Tibial nerve (tissue), 4 donors: ENCODE results near the gene ACTR5. TPM values are rescaled to one million over a fixed set of nuclear protein-coding genes. Genes with fewer than 3 reads are reported as not detected.

ENCODE experiments used
- DNase-seq, 2 donors: peaks; one replicate each; pipeline ENCODE4 v3.0.0-alpha.2; 2019; ENCODE audit warnings: low spot score in 2 of 2
- H3K27ac ChIP-seq, 4 donors: fragments of 200-600 bp; sonication (generic) in 3 of 4; one replicate each; pipeline ENCODE4 v1.5.1; 2017 to 2019; ENCODE audit warnings: mild to moderate bottlenecking in 1 of 4
- H3K27me3 ChIP-seq, 2 donors: fragments of 200-600 bp; sonication (generic) in 1 of 2; one replicate each; pipeline versions ENCODE4 v1.5.1 to v1.6.0; 2017 to 2019
- H3K36me3 ChIP-seq, 3 donors: fragments of 200-600 bp; sonication (generic); one replicate each; pipeline ENCODE4 v1.5.1; 2018 to 2019
- H3K4me1 ChIP-seq, 4 donors: fragments of 200-600 bp; sonication (generic) in 3 of 4; one replicate each; pipeline ENCODE4 v1.5.1; 2017 to 2019
- H3K4me3 ChIP-seq, 4 donors: fragments of 200-600 bp; sonication (generic) in 3 of 4; one replicate each; pipeline ENCODE4 v1.5.1; 2017 to 2019; ENCODE audit warnings: mild to moderate bottlenecking in 1 of 4, moderate library complexity in 1 of 4
- H3K9me3 ChIP-seq, 4 donors: fragments of 200-600 bp; sonication (generic) in 3 of 4; one replicate each; pipeline ENCODE4 v1.5.1; 2017 to 2019
- CTCF ChIP-seq, 5 experiments: fragments of 200-600 bp in 3 of 5; fragments of 450-650 bp in 2 of 5; sonication (generic) in 3 of 5; IDR thresholded peaks; one replicate each; pipeline ENCODE4 v1.5.1; 2016 to 2019; ENCODE audit warnings: antibody characterized with exemption in 5 of 5, mild to moderate bottlenecking in 3 of 5, moderate library complexity in 2 of 5
- EP300 ChIP-seq, 2 donors: sonication (generic); formaldehyde crosslinking; IDR thresholded peaks; one replicate each; pipeline ENCODE4 v1.6.1; 2017; ENCODE audit warnings: antibody characterized with exemption in 2 of 2, mild to moderate bottlenecking in 1 of 2
- POLR2A ChIP-seq, 2 donors: fragments of 450-650 bp; IDR thresholded peaks; one replicate each; pipeline ENCODE4 v1.6.1; 2017; ENCODE audit warnings: antibody characterized with exemption in 2 of 2, mild to moderate bottlenecking in 2 of 2, moderate library complexity in 2 of 2
- WGBS, 2 donors: methylation state at CpG; one replicate each; pipeline ENCODE4 v1.1.5; 2018; 5-methylcytosine and 5-hydroxymethylcytosine counted together
- total RNA-seq, 4 donors: library from RNA; depleted of rRNA; stranded (reverse); fragments of >200 nt; gene quantifications; one replicate each; pipeline ENCODE4 v1.1.0, GENCODE V29; 2016

Gene ACTR5
- total RNA-seq, 4 donors from 2014 or later = 14.7 to 19.0 (median 18.6) TPM

- Histone ChIP-seq H3K9me3 (no peaks in the 10 kb centered on the region), H3K27ac (no peak overlapping the region), H3K27me3 (peaks cover 0 to 98% of the 10 kb centered on the region in 2 donors), H3K4me1 (peaks cover 0 to 51% (median 2%) of the 10 kb centered on the region in 4 donors), H3K36me3 (no peaks in the 10 kb centered on the region), H3K4me3 (no peak overlapping the region)
- WGBS, 2 donors = 2% methylated on average over 33 to 36 of the region's 56 CpGs
- no peak for DNase-seq
- TF ChIP-seq CTCF (IDR thresholded peaks at IDR 0.05) = no peak
- no peak for TF ChIP-seq EP300 (IDR thresholded peaks at IDR 0.05)
- no peak for TF ChIP-seq POLR2A (IDR thresholded peaks at IDR 0.05)
Observed at GRCh38 chr20:38723017-38723847, 25.0 kb upstream of the ACTR5 start.

DNA sequence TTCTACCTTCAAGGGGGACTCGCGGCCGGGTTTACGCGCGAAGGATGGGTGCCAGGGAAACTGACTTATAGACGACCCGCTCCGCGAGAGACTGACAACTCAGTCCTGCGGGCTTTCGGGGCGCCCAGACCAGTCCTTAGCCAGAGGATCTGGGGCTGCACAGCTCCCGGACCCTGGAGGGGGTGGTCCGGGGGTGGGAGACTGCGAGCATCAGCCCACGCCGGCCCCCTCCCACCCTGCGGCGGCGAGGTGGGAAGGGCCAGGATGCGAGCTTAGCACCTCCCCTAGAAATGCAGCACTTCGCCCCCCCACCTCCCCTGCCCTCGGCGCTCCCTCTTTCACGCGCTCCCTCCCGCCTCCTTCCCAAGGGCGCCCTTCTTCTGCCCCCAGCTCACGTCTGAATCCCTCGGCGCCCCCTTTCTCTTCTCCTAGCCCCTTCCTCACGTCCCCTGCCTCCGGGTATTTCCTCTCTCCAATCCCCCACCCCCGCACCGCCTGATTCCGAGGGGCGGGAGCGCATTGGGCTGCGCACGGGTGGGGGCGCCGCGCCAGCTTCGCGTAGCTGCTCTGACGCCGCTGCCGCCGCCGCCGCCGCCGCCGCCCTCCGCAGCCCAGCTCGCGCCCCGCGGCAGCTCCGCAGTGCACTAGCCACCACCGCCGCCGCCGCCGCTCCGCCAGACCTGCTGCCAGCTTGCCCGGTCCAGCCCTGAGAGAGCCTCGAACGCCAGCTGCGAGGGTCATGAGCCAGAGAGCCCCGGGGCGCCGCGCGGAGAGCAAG, 24.2 kb upstream of the ACTR5 start, which contains the start of gene SLC32A1:
TSS of gene SLC32A1 (plus strand) at position 639 of the 778 bp plus-strand sequence. CDS start 239 bp downstream, outside the sequence.
- H3K4me3 ChIP-seq = no peak within 1 kb of the TSS

DNA sequence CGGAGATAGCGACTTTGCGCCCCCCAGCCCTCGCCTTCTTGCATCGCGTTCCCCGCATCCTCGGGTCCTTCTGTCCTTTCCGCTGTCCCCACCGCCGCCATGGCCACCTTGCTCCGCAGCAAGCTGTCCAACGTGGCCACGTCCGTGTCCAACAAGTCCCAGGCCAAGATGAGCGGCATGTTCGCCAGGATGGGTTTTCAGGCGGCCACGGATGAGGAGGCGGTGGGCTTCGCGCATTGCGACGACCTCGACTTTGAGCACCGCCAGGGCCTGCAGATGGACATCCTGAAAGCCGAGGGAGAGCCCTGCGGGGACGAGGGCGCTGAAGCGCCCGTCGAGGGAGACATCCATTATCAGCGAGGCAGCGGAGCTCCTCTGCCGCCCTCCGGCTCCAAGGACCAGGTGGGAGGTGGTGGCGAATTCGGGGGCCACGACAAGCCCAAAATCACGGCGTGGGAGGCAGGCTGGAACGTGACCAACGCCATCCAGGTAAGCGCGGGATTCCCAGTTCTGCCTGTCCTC, 23.6 kb upstream of the ACTR5 start:
- Histone ChIP-seq H3K36me3 (no peaks in the 10 kb centered on the region), H3K4me3 (no peak overlapping the region), H3K4me1 (peaks cover 0 to 64% (median 2%) of the 10 kb centered on the region in 4 donors), H3K27ac (no peak overlapping the region), H3K27me3 (peaks cover 0 to 98% of the 10 kb centered on the region in 2 donors), H3K9me3 (no peaks in the 10 kb centered on the region)
- TF ChIP-seq EP300 (IDR thresholded peaks at IDR 0.05) (no peak), POLR2A (IDR thresholded peaks at IDR 0.05) (no peak), CTCF (IDR thresholded peaks at IDR 0.05) (no peak)
- 2 to 4% methylated on average over 44 of the region's 46 CpGs for WGBS, 2 donors
- DNase-seq = no peak

More for the DNA sequence above, 24.2 kb upstream of the ACTR5 start, which contains the start of gene SLC32A1:
- peaks cover 0 to 98% of the 10 kb centered on the region in 2 donors for H3K27me3 ChIP-seq
- no peak within 1 kb of the TSS for H3K27ac ChIP-seq
- 1 to 3% methylated on average over 45 to 61 of the region's 76 CpGs for WGBS, 2 donors
- no peaks in the 10 kb centered on the region for H3K9me3 ChIP-seq
- no peaks in the 10 kb centered on the region for H3K36me3 ChIP-seq
- peaks cover 0 to 59% (median 2%) of the 10 kb centered on the region in 4 donors for H3K4me1 ChIP-seq
- TF ChIP-seq CTCF (IDR thresholded peaks at IDR 0.05) (no peak), POLR2A (IDR thresholded peaks at IDR 0.05) (no peak), EP300 (IDR thresholded peaks at IDR 0.05) (no peak)
- DNase-seq = no peak

GRCh38 chr20:38725148-38725901, 22.9 kb upstream of the ACTR5 start:
- 3 to 5% methylated on average over 33 to 35 of the region's 35 CpGs for WGBS, 2 donors
- Histone ChIP-seq H3K36me3 (no peaks in the 10 kb centered on the region), H3K9me3 (no peaks in the 10 kb centered on the region), H3K4me1 (peaks cover 0 to 71% (median 2%) of the 10 kb centered on the region in 4 donors), H3K27me3 (peaks cover 0 to 98% of the 10 kb centered on the region in 2 donors), H3K27ac (no peak overlapping the region), H3K4me3 (no peak overlapping the region)
- TF ChIP-seq EP300 (IDR thresholded peaks at IDR 0.05) (no peak), POLR2A (IDR thresholded peaks at IDR 0.05) (no peak), CTCF (IDR thresholded peaks at IDR 0.05) (no peak)
- DNase-seq = no peak
